ENCODE results near the gene NOS1.
"Not testable (repeated sequence)": the region's sequence is repeated elsewhere in the genome, so short reads cannot be mapped to it uniquely, and the experiment has no call there.

NOS1 gene

DNA sequence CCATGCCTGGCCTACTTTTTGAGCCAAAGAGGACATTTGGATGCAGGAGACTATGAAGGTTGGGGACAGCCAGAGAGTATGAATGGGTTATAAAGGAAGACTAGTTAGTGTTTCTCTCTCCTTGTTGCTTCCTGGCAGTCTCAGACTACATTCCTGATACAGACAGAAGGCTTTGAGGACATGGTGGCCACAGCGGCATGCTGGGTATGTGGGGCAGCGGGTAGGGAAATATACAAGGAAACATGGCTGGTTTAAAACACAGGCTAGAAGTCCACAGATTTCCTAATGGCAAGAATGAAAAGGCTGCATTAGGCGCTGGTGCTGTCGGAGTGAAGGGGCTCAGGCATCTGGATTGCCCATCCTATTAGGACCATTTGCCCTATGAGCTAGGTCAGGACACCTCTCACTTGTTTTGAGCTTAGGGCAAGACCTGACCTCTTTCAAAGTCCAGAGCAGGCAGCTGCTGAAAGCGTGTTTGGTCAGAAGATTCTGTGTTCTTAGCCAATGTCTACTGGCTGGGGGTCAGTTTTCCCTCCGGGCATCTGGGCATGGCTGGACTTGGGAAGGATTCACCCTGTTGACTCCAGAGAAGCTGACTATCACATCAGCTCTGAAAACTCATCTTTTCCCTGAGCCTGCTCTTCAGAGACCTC lies 151.0 kb downstream of the NOS1 start:
- H3K4me3 ChIP-seq (ENCODE audit: low read depth, low read length), result no peak overlapping the region
- DNase-seq (ENCODE audit: low read depth), result no peak
- no peak for TF ChIP-seq CTCF (conservative IDR thresholded peaks at IDR 0.05; ENCODE audit: low read depth, low read length)

GRCh38 chr12:117209626-117210025 lies 151.8 kb downstream of the NOS1 start:
- H3K4me3 ChIP-seq (ENCODE audit: low read depth, low read length), result no peak overlapping the region
- DNase-seq (ENCODE audit: low read depth), result no peak
- TF ChIP-seq CTCF (conservative IDR thresholded peaks at IDR 0.05; ENCODE audit: low read depth, low read length), result no peak

- TF ChIP-seq CTCF (conservative IDR thresholded peaks at IDR 0.05; ENCODE audit: low read depth, low read length), result no peak
- no peak for DNase-seq (ENCODE audit: low read depth)
- H3K4me3 ChIP-seq (ENCODE audit: low read depth, low read length), result no peak overlapping the region
These were observed 152.5 kb downstream of the NOS1 start for GRCh38 chr12:117208811-117209455.

GRCh38 chr12:117208206-117208605 lies 153.2 kb downstream of the NOS1 start:
- no peak for DNase-seq (ENCODE audit: low read depth)
- no peak for TF ChIP-seq CTCF (conservative IDR thresholded peaks at IDR 0.05; ENCODE audit: low read depth, low read length)
- H3K4me3 ChIP-seq (ENCODE audit: low read depth, low read length), result no peak overlapping the region

DNA sequence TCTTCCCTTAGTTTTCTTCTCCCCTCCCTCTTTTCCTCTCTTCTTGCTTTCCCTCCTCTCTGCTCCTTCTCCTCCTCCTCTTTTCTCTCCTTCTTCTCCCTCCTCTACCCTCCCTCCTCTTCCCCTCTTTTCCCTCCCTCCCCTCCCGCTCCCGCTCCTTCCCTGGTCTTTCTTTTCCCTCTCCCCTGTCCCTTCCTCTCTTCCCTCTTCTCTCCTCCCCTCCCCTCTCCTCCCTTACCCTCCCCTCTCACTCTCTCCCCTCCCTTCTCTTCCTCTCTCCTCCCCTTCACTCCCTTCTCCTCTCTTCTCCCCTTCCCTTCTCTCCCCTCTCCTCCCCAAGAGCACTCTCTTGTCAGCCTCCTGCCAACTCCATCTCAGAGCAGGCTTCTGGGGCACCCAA lies 153.8 kb downstream of the NOS1 start:
- no peak for DNase-seq (ENCODE audit: low read depth)
- TF ChIP-seq CTCF (conservative IDR thresholded peaks at IDR 0.05; ENCODE audit: low read depth, low read length), result no peak

DNA sequence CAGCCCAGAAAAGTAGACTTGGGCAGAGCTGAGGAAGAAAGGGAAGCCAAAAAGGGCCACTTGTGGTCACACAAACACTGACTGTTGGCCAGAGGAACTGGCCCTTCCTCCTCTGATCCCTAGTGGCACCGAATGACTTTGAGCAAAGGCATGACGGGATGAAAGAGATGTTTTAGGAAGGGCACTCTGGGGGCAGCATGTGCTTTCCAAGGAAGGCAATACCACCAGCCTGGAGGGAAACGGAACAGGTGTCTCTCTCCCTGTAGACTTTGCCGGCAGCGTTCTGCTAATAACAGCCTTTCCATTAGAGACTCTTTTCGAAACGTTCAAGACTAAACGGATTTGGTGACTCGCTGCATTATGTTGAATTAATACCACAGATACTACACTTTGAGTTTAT lies 158.9 kb downstream of the NOS1 start:
- DNase-seq (ENCODE audit: low read depth), result no peak
- TF ChIP-seq CTCF (conservative IDR thresholded peaks at IDR 0.05; ENCODE audit: low read depth, low read length), result no peak
- no peak overlapping the region for H3K4me3 ChIP-seq (ENCODE audit: low read depth, low read length)

More for the DNA sequence above, 153.8 kb downstream of the NOS1 start:
- H3K4me3 ChIP-seq (ENCODE audit: low read depth, low read length), result no peak overlapping the region

- H3K4me3 ChIP-seq (ENCODE audit: low read depth, low read length), result no peak overlapping the region
- no peak for DNase-seq (ENCODE audit: low read depth)
- no peak for TF ChIP-seq CTCF (conservative IDR thresholded peaks at IDR 0.05; ENCODE audit: low read depth, low read length)
These were observed 159.4 kb downstream of the NOS1 start for GRCh38 chr12:117202033-117202432.

DNA sequence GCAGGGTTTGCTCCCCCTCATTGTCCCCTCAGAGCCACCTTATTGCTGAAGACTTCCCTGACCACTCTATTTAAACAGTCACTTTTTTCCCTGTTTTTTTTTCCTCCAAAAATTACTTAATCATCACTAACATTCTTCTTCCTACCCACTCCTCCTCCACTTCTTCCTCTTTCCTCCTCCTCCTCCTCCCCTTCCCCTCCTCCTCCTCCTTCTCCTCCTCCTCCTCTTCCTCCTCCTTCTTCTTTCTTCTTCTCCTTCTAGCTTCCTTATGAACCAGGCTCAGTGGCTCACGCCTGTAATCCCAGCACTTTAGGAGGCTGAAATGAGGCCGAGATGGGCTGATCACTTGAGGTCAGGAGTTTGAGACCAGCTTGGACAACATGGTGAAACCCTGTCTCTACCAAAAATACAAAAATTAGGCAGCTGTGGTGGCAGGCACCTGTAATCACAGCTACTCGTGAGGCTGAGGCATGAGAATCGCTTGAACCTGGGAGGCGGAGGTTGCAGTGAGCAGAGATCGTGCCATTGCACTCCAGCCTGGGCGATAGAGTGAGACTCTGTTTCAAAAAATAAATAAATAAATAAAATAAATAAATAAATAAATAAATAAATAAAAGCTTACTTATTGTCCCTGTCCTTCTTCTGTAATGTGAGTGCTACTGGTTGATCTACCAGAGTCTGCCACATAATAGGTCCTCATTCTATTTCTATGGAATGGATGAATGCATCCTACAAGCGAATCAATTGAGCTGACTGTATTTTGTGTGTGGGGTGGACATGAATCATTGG lies 161.3 kb downstream of the NOS1 start:
- not testable (repeated sequence) for H3K4me3 ChIP-seq (ENCODE audit: low read depth, low read length); DNase-seq (ENCODE audit: low read depth)

DNA sequence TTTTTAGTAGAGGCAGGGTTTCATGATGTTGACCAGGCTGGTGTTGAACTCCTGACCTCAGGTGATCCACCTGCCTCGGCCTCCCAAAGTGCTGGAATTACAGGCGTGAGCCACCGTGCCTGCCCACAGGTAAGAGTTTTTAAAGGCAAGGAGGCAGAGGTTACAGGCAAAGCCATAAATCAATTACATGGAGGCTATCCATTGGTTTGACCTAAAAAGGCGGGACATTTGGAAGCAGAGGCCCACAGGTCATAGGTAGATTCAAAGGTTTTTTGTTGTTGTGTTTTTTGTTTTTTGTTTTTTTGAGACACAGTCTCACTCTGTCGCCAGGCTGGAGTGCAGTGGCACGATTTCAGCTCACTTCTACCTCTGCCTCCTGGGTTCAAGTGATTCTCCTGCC lies 165.1 kb downstream of the NOS1 start:
- DNase-seq (ENCODE audit: low read depth); H3K4me3 ChIP-seq (ENCODE audit: low read depth, low read length): not testable (repeated sequence)

- H3K4me3 ChIP-seq (ENCODE audit: low read depth, low read length); DNase-seq (ENCODE audit: low read depth): not testable (repeated sequence)
These were observed 166.4 kb downstream of the NOS1 start for GRCh38 chr12:117195027-117195426.

Measured in choroid plexus epithelial cell (primary cell).